K562 (cell line): ENCODE data around the gene HNRNPF. TPM values are rescaled to one million over a fixed set of nuclear protein-coding genes. Genes with fewer than 3 reads are reported as not detected.

ENCODE experiments used
- ATAC-seq: fragments of 200-7000 bp; cut with Tn5 transposase; 3 replicates; pipeline ENCODE4 v1.9.1; 2020; ENCODE audit warnings: moderate library complexity
- BruUV-seq: library from RNA; stranded (reverse); fragments of 400-500 nt; replicated peaks from 2 replicates; lab custom pipeline; 2021; lab: Mats Ljungman, UMichigan
- CTCF ChIA-PET: fragments of 300-600 bp; formaldehyde crosslinking; extraction: SDS; loops from one replicate; lab custom pipeline; 2021; ENCODE audit warnings: low intra/inter-chr PET ratio; lab: Yijun Ruan, JAX
- POLR2A ChIA-PET: fragments of 300-600, 350-650 bp; sonication (Branson Sonifier 250); formaldehyde crosslinking; extraction: SDS; loops from one replicate; lab custom pipeline; 2021; ENCODE audit warnings: antibody characterized with exemption, inconsistent platforms; lab: Yijun Ruan, JAX
- DNase-seq, 4 experiments: peaks; one replicate each; pipeline versions ENCODE4 v3.0.0 to v3.0.0-alpha.2; 2011 to 2018; ENCODE audit warnings: low spot score in 3 of 4, mixed read lengths in 3 of 4; ENCODE audit errors: extremely low read depth in 1 of 4
- FAIRE-seq: peaks from 2 replicates; lab custom pipeline; 2011; peaks lifted over from hg19 to GRCh38; lab: Jason Lieb, UNC
- H2AFZ ChIP-seq: 2 replicates; pipeline ENCODE4 v1.6.0; 2011; ENCODE audit warnings: low read depth, low read length, control low read depth, inconsistent platforms
- H3K27ac ChIP-seq: fragments of 200-600 bp; 3 replicates; pipeline ENCODE4 v1.8.0; 2011; ENCODE audit warnings: low read depth, mild to moderate bottlenecking, control low read depth, inconsistent platforms, low read length, moderate library complexity, mixed read lengths; ENCODE audit errors: extremely low read depth
- H3K27me3 ChIP-seq, 2 experiments: fragments of 300-600 bp in 1 of 2; 2 replicates in 1 of 2; 3 replicates in 1 of 2; pipeline versions ENCODE4 v1.6.0 to v1.8.0; 2011; ENCODE audit warnings: inconsistent platforms in 2 of 2, low read length in 2 of 2, mild to moderate bottlenecking in 1 of 2, mixed read lengths in 1 of 2, moderate library complexity in 1 of 2; ENCODE audit not compliant: control insufficient read depth in 2 of 2, insufficient read depth in 2 of 2
- H3K36me3 ChIP-seq: fragments of 300-600 bp; 3 replicates; pipeline ENCODE4 v1.8.0; 2011; ENCODE audit warnings: mild to moderate bottlenecking, low read length, inconsistent platforms; ENCODE audit not compliant: control insufficient read depth, insufficient read depth
- H3K4me1 ChIP-seq, 2 experiments: fragments of 200-600 bp in 1 of 2; replicated peaks in 1 of 2; 2 replicates in 1 of 2; 3 replicates in 1 of 2; pipeline versions ENCODE4 v1.5.1 to v1.8.0; 2011; ENCODE audit warnings: inconsistent platforms in 2 of 2, low read length in 2 of 2, mild to moderate bottlenecking in 1 of 2, mixed read lengths in 1 of 2, moderate library complexity in 1 of 2; ENCODE audit not compliant: control insufficient read depth in 2 of 2, insufficient read depth in 2 of 2
- H3K4me2 ChIP-seq: 2 replicates; pipeline ENCODE4 v1.6.1; 2011; ENCODE audit warnings: low read length, control low read depth, inconsistent platforms, mixed read lengths; ENCODE audit not compliant: insufficient read depth
- H3K4me3 ChIP-seq: fragments of 200-600 bp; sonication (generic), shearing (Covaris generic); 2 replicates; pipeline ENCODE4 v1.5.1; 2016; ENCODE audit warnings: control low read depth, inconsistent platforms
- H3K79me2 ChIP-seq: fragments of 200-600 bp; 3 replicates; pipeline ENCODE4 v1.8.0; 2011; ENCODE audit warnings: low read length, inconsistent platforms; ENCODE audit not compliant: control insufficient read depth, insufficient read depth
- H3K9ac ChIP-seq, 2 experiments: 2 replicates each; pipeline versions ENCODE4 v1.6.0 to v1.6.1; 2011; ENCODE audit warnings: low read depth in 2 of 2, low read length in 2 of 2, control low read depth in 1 of 2, inconsistent platforms in 1 of 2, mild to moderate bottlenecking in 1 of 2, mixed read lengths in 1 of 2; ENCODE audit not compliant: insufficient read depth in 1 of 2
- H3K9me1 ChIP-seq: one replicate; pipeline ENCODE4 v1.6.0; 2011; ENCODE audit warnings: inconsistent platforms, mild to moderate bottlenecking, low read length, moderate library complexity; ENCODE audit not compliant: control insufficient read depth, insufficient read depth
- H3K9me3 ChIP-seq: replicated peaks from 2 replicates; pipeline ENCODE4 v1.5.1; 2011; ENCODE audit warnings: low read depth, low read length, inconsistent platforms; ENCODE audit not compliant: control insufficient read depth, insufficient read depth
- H4K20me1 ChIP-seq: replicated peaks from 2 replicates; pipeline ENCODE4 v1.6.1; 2011; ENCODE audit warnings: low read length, inconsistent platforms, mixed read lengths; ENCODE audit not compliant: control insufficient read depth, insufficient read depth
- ASH1L ChIP-seq: fragments of 450-650 bp; IDR thresholded peaks from 2 replicates; pipeline ENCODE4 v1.6.1; 2018; ENCODE audit warnings: borderline replicate concordance, mild to moderate bottlenecking, low read depth; ENCODE audit not compliant: partially characterized antibody
- BACH1 ChIP-seq: fragments of 200-800 bp; sonication (Bioruptor generic); IDR thresholded peaks from 2 replicates; pipeline ENCODE4 v1.6.1; 2016; ENCODE audit warnings: missing genetic modification characterization, missing compliant biosample characterization
- CREM ChIP-seq: IDR thresholded peaks from 2 replicates; pipeline ENCODE4 v1.6.1; 2014; ENCODE audit warnings: antibody characterized with exemption, low read depth
- ETV6 ChIP-seq, 3 experiments: fragments of 150-350 bp in 1 of 3; sonication (generic) in 1 of 3; formaldehyde crosslinking in 1 of 3; IDR thresholded peaks; 2 replicates each; pipeline versions ENCODE4 v1.6.1 to v1.8.0; 2014 to 2022; ENCODE audit warnings: borderline replicate concordance in 2 of 3, low read depth in 2 of 3, antibody characterized with exemption in 1 of 3, low read length in 1 of 3, mild to moderate bottlenecking in 1 of 3, missing genetic modification reagents in 1 of 3
- KAT8 ChIP-seq: fragments of 450-650 bp; IDR thresholded peaks from 2 replicates; pipeline ENCODE4 v1.6.1; 2016; ENCODE audit warnings: low read depth, mild to moderate bottlenecking
- MYBL2 ChIP-seq, 2 experiments: fragments of 450-650 bp in 1 of 2; sonication (generic) in 1 of 2; formaldehyde crosslinking in 1 of 2; IDR thresholded peaks; 2 replicates each; pipeline versions ENCODE4 v1.6.1 to v1.8.1; 2017 to 2022; ENCODE audit warnings: borderline replicate concordance in 1 of 2, inconsistent platforms in 1 of 2, low read depth in 1 of 2, mild to moderate bottlenecking in 1 of 2, missing genetic modification reagents in 1 of 2, moderate library complexity in 1 of 2
- NR2C1 ChIP-seq, 2 experiments: fragments of 450-650 bp; IDR thresholded peaks; 2 replicates each; pipeline ENCODE4 v1.6.1; 2017; ENCODE audit warnings: mild to moderate bottlenecking in 2 of 2, antibody characterized with exemption in 1 of 2, inconsistent platforms in 1 of 2, missing compliant biosample characterization in 1 of 2, missing genetic modification characterization in 1 of 2
- RBBP5 ChIP-seq: fragments of 200-600 bp; sonication (generic); IDR thresholded peaks from 2 replicates; pipeline ENCODE4 v1.6.1; 2012; ENCODE audit warnings: borderline replicate concordance, mild to moderate bottlenecking, low read length, control low read depth, inconsistent platforms; ENCODE audit not compliant: insufficient read depth, poor library complexity, severe bottlenecking
- RBM14 ChIP-seq: fragments of 200-400 bp; formaldehyde crosslinking; IDR thresholded peaks from 2 replicates; pipeline ENCODE4 v1.6.1; 2018; ENCODE audit warnings: low read depth, mild to moderate bottlenecking, low read length, moderate library complexity, borderline replicate concordance; ENCODE audit not compliant: insufficient read depth
- SIN3A ChIP-seq, 2 experiments: fragments of 150-350 bp in 1 of 2; IDR thresholded peaks; 2 replicates each; pipeline ENCODE4 v1.6.1; 2011 to 2016; ENCODE audit warnings: borderline replicate concordance in 2 of 2, low read depth in 2 of 2, low read length in 2 of 2, mild to moderate bottlenecking in 2 of 2, moderate library complexity in 2 of 2; ENCODE audit not compliant: control insufficient read depth in 1 of 2
- SP1 ChIP-seq: sonication (generic); formaldehyde crosslinking; IDR thresholded peaks from 2 replicates; pipeline ENCODE4 v1.8.1; 2022; ENCODE audit warnings: mild to moderate bottlenecking, missing genetic modification reagents
- STAT5A ChIP-seq: IDR thresholded peaks from 2 replicates; pipeline ENCODE4 v1.6.1; 2012; ENCODE audit warnings: low read length, inconsistent platforms, borderline replicate concordance
- STAT6 ChIP-seq: sonication (generic); formaldehyde crosslinking; IDR thresholded peaks from 2 replicates; pipeline ENCODE4 v1.8.1; 2023; ENCODE audit warnings: mild to moderate bottlenecking, missing genetic modification reagents
- ZNF561 ChIP-seq: fragments of 450-650 bp; formaldehyde crosslinking; conservative IDR thresholded peaks from 2 replicates; pipeline ENCODE4 v1.4.0; 2020; ENCODE audit warnings: mild to moderate bottlenecking, moderate library complexity
- WGBS: fragments of 100-300 bp; shearing (Covaris generic); methylation state at CpG from one replicate; pipeline ENCODE4 v1.1.6; 2016; ENCODE audit warnings: low coverage, mixed read lengths; ENCODE audit not compliant: insufficient coverage; ENCODE audit errors: missing lambda C conversion rate; 5-methylcytosine and 5-hydroxymethylcytosine counted together
- in situ Hi-C: fragments of 300-500 bp; cut with MboI; formaldehyde crosslinking; loops from 4 replicates; pipeline ENCODE4 v1.15.0; 2018; ENCODE audit warnings: inconsistent platforms, mixed read lengths
- intact Hi-C: fragments of 100-400 bp; cut with micrococcal nuclease; formaldehyde crosslinking; loops from 2 replicates; pipeline ENCODE4 v1.14.2; 2022
- polyA plus RNA-seq, 8 experiments: library from polyadenylated mRNA; depleted of rRNA in 4 of 8; stranded (reverse) in 5 of 8; unstranded in 3 of 8; fragments of >200 nt; fragmentation: Nextera tagmentation in 2 of 8; fragmentation: Illumina TruSeq in 1 of 8; extraction: Ambion mirVana in 2 of 8; extraction: Trizol in 1 of 8; gene quantifications; 2 replicates each; pipeline versions ENCODE4 v1.2.1 to v1.2.3, GENCODE V29; 2011 to 2014; ENCODE audit warnings: inconsistent platforms in 1 of 8, missing spikeins in 1 of 8
- total RNA-seq, 7 experiments: library from RNA; depleted of rRNA in 6 of 7; stranded (reverse); fragments of >200 nt in 6 of 7; fragmentation: Illumina TruSeq in 2 of 7; extraction: Trizol in 2 of 7; gene quantifications; 2 replicates each; pipeline versions ENCODE4 v1.2.1 to v1.2.3, GENCODE V29; 2011 to 2021; ENCODE audit warnings: low replicate concordance in 1 of 7
- TF ChIP-seq, protein P1 (sequence below): sonication (generic); formaldehyde crosslinking; IDR thresholded peaks from 2 replicates; pipeline ENCODE4 v1.8.0; 2022; ENCODE audit warnings: mild to moderate bottlenecking, missing genetic modification reagents, borderline replicate concordance

HNRNPF gene
- total and polyA plus RNA-seq, 9 of the 15 experiments (the other 6 are each of a cell fraction or from before 2014, with no cell fraction given), result 192 to 489 (median 416) TPM

DNA sequence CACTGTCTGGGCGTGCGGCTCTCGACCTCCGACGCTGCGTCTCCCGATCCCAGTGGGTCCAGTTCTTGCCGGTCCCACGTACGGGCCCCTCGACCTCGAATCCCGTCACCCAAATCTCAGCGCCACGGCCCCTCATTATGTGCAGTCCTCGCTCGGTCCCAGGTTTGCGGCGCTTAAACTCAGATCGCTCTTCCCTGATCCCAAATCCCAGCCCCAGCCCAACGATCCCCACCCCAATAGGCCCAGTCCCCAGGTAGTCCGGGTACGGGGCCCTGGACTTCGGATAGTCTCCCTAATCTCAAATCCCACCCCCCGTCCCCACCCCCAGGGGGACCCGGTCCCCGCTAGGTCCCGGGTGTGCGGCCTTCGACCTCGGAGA is 666 bp downstream of the HNRNPF start:
- Histone ChIP-seq H4K20me1 (peaks cover 29% of the 10 kb centered on the region), H3K27me3 (no peaks in the 10 kb centered on the region), H3K4me1 (peaks cover 16 to 45% of the 10 kb centered on the region in 2 experiments; a peak in 4 of 5 replicates), H3K79me2 (peaks cover 64% of the 10 kb centered on the region), H3K4me3 (peak overlapping the region; percentile 82), H3K27ac (peak overlapping the region; percentile 91), H2AFZ (no peak overlapping the region), H3K9me1 (no peaks in the 10 kb centered on the region), H3K9me3 (no peaks in the 10 kb centered on the region), H3K36me3 (peaks cover 27% of the 10 kb centered on the region; the same call in 2 of the 3 replicates), H3K9ac (peak overlapping the region; percentile 91 to 99), H3K4me2 (peak overlapping the region; percentile 84)
- 0% methylated on average over 27 of the region's 31 CpGs for WGBS
- ATAC-seq, result peak; percentile 4
- ChIA-PET CTCF (no interaction called here), POLR2A (interaction anchor here (0.6 to 3.9 kb wide), 11 partner anchors 10 to 91 kb away, joined by 3 to 60 read pairs (median 5); partner anchors contain the start of gene ZNF487)
- DNase-seq, result no peak
- intact Hi-C loops (loop anchor here (1.0 kb wide), 1 partner anchor 28 kb away; no protein-coding TSS in a partner anchor), in situ Hi-C loops (no loop called here)
- no TSS peak for BruUV-seq
- no peak for FAIRE-seq
- TF ChIP-seq SP1 (CRISPR knock-in tag) (no peak), CREM (0 out of 2 replicates have a peak, but pooled peaks have one; percentile 23), NR2C1 (IDR thresholded peaks at IDR 0.05) (no peak), NR2C1 (tag; IDR thresholded peaks at IDR 0.05) (no peak), KAT8 (no peak), ASH1L (no peak), RBM14 (0 out of 2 replicates have a peak, but pooled peaks have one; percentile 50), MYBL2 (IDR thresholded peaks at IDR 0.05; ENCODE audit: low read depth) (no peak), MYBL2 (CRISPR knock-in tag; IDR thresholded peaks at IDR 0.05; ENCODE audit: borderline replicate concordance) (no peak), ZNF561 (CRISPR knock-in tag) (no peak), ETV6 (IDR thresholded peaks at IDR 0.05; ENCODE audit: borderline replicate concordance in 1 of 2, low read depth in 2 of 2, low read length in 1 of 2) (no peak; a peak in 1 of 4 replicates), ETV6 (CRISPR knock-in tag; IDR thresholded peaks at IDR 0.05; ENCODE audit: borderline replicate concordance) (0 out of 2 replicates have a peak, but pooled peaks have one; percentile 15), SIN3A (IDR thresholded peaks at IDR 0.05; ENCODE audit: borderline replicate concordance in 2 of 2, control insufficient read depth in 1 of 2, low read depth in 2 of 2, low read length in 2 of 2) (peak in 1 of 2 experiments; percentile 23; a peak in 1 of 4 replicates), STAT6 (CRISPR knock-in tag) (no peak), RBBP5 (no peak), STAT5A (no peak), BACH1 (tag) (no peak)
- TF ChIP-seq, protein P1, sequence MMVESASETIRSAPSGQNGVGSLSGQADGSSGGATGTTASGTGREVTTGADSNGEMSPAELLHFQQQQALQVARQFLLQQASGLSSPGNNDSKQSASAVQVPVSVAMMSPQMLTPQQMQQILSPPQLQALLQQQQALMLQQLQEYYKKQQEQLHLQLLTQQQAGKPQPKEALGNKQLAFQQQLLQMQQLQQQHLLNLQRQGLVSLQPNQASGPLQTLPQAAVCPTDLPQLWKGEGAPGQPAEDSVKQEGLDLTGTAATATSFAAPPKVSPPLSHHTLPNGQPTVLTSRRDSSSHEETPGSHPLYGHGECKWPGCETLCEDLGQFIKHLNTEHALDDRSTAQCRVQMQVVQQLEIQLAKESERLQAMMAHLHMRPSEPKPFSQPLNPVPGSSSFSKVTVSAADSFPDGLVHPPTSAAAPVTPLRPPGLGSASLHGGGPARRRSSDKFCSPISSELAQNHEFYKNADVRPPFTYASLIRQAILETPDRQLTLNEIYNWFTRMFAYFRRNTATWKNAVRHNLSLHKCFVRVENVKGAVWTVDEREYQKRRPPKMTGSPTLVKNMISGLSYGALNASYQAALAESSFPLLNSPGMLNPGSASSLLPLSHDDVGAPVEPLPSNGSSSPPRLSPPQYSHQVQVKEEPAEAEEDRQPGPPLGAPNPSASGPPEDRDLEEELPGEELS (CRISPR knock-in tag), result peak; percentile 86
